ENCODE measurements around the gene BRINP2.
A peak's percentile ranks its signal among the peaks of the same experiment; 100 is the strongest.

The BRINP2 gene

GRCh38 chr1:177171536-177172123, 872 bp downstream of the BRINP2 start:
- DNase-seq, result no peak

DNA sequence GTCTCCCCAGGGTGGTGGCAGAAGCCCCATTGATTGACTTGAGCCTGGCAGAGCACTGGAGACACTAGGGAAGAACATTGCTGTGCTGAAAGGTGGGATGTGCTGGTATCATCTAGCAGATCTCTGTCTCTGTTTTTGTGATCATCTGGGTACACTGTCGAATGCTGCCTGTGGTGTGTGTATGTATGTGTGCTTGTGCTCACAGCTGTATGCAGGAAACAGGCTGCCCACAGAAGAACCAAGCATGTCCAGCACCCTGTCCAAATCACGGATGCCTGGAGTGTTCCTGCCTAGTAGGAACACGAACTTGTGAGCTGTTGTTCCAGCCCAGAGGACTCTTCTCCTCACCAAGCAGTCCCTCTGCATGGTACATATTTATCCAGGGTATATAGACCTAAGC, 1.5 kb downstream of the BRINP2 start:
- DNase-seq, result no peak

GRCh38 chr1:177172866-177173265, 2.1 kb downstream of the BRINP2 start:
- no peak for DNase-seq

GRCh38 chr1:177173976-177174375, 3.2 kb downstream of the BRINP2 start:
- no peak for DNase-seq

GRCh38 chr1:177174921-177175634, 4.3 kb downstream of the BRINP2 start:
- DNase-seq, result no peak

- DNase-seq, result no peak
These were observed 10.5 kb downstream of the BRINP2 start for GRCh38 chr1:177181280-177181630.

- peak; percentile 1 for DNase-seq
These were observed 11.0 kb downstream of the BRINP2 start for GRCh38 chr1:177181631-177182291.

DNA sequence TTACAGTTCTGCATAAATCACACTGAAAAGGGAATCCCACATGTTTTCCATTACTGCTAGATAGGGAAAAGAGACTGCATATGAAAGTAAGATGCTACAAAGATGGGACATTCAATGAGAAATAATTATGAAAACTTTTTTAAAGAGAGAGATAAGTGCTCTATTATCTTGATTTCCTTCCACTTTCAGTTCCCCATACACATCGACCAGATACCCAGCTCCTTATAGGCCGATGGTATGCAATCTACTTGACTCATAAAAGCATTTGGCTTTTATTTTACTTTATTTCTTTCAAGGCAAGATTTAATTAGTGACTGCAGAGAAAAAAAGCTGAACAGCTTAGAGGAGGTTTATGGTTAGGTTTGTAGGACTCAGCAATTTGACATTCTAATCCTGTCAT, 13.1 kb downstream of the BRINP2 start:
- DNase-seq, result no peak

GRCh38 chr1:177185209-177185608, 14.5 kb downstream of the BRINP2 start:
- DNase-seq, result no peak

- no peak for DNase-seq
These were observed 15.9 kb downstream of the BRINP2 start for GRCh38 chr1:177186639-177187038.

- DNase-seq, result no peak
These were observed 19.7 kb downstream of the BRINP2 start for GRCh38 chr1:177190308-177190970.

- DNase-seq, result no peak
These were observed 27.5 kb downstream of the BRINP2 start for GRCh38 chr1:177198243-177198642.

DNA sequence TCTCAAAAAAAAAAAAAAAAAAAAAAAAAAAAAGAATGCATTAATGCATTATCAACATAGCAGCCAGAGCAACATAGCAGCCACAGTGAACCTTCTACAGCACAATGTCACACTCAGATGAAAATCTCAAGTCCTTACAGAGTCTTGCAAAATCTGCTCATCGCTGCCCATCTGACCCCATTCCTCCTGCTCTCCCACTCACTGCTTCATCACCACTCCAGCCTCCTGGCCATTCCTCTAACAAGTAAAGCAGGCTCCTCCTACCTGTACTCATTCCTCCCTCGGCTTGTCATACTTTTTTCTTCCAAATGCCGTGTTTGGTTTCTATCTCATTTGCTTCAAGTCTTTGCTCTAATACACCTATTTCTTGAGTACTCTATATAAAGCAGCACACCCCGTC, 29.5 kb downstream of the BRINP2 start:
- no peak for DNase-seq

DNA sequence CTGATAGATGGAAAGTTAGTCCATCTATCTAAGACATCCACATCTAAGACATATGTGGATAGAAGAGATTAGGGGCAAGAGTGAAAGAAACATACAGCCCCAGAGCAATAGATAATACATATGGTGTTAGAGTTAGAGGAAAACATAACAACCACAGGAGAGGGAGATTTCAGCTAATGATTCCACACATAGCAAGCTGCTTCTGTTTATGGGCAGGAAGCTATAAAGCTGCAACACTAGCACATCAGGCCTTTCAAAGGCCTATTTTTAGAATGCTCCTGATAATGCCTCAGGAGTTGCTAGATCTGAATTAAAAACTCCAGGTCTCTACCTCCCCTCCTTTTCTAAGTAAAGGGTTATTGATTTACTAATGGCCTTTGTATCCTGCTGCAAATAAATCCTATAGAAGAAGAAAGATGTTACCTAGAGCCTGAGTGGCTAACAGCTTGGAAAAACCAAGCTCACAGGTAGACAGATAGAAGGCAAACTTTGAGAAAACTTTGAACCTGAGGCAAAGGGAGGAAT, 36.1 kb downstream of the BRINP2 start:
- DNase-seq, result no peak

DNA sequence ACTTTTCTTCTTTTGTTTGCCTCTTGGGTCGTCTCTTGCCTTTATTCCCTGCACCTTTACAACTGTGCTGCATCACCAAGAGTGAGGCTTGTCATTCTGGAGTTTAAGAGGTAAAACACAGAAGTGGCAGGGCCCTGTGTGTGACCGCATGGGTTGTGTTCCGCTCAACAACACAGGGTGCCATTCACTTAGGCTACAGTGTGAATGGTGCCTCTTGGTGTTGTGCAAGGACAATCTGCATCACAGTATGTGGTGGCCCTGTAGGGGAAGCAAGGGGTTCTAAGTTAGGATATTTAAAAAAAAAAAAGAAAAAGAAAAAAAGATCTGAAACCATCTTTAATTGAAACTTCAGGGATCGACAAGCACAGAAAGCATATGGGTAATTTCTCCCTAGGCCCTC, 38.2 kb downstream of the BRINP2 start:
- DNase-seq, result no peak

GRCh38 chr1:177209357-177209756, 38.6 kb downstream of the BRINP2 start:
- DNase-seq, result no peak

DNA sequence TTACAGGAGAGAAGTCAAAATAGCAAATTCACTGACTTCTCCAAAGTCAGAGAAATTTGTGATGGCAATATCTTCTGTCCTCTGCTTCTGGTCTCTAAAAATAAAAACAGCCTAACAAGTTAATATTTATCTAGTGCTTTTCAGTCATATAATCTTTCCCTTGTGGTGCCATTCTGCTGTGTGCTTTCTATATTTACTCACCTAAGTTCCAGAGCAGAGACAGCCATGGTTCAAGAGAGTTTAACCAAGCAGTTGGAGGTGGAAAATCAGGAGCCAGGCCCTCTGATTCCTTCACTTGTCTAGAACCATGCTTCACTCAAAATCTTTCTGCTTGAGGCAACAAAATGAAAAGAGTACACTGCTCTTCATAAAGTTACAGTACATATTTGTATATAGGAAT, 39.3 kb downstream of the BRINP2 start:
- DNase-seq, result no peak

GRCh38 chr1:177211231-177211630, 40.5 kb downstream of the BRINP2 start:
- DNase-seq, result no peak

DNA sequence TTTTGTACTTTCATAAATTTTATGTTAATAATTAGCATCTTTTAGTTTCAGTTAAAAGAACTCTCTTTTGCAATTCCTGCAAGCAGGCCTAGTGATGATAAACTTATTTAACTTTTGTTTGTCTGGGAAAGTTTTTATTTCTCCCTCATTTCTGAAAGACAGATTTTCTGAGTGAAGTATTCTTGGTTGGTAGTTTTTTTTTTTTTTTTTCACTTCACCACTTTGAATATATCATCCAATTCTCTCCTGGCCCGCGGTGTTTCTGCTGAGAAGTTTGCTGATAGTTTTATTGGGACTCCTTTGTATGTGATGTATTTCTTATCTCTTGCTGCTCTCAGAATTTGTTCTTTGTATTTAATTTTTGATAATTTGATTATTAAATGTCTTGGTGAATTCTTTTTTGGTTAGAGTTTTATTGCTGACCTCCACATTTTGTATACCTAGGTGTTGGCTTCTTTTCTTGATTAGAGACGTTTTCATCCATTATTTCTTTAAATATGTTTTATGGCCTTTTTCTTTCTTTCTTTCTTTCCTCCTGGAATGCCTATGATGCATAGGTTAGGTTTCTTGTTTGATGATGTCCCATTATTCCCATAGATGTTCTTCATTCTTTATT, 45.9 kb downstream of the BRINP2 start:
- DNase-seq, result no peak

DNA sequence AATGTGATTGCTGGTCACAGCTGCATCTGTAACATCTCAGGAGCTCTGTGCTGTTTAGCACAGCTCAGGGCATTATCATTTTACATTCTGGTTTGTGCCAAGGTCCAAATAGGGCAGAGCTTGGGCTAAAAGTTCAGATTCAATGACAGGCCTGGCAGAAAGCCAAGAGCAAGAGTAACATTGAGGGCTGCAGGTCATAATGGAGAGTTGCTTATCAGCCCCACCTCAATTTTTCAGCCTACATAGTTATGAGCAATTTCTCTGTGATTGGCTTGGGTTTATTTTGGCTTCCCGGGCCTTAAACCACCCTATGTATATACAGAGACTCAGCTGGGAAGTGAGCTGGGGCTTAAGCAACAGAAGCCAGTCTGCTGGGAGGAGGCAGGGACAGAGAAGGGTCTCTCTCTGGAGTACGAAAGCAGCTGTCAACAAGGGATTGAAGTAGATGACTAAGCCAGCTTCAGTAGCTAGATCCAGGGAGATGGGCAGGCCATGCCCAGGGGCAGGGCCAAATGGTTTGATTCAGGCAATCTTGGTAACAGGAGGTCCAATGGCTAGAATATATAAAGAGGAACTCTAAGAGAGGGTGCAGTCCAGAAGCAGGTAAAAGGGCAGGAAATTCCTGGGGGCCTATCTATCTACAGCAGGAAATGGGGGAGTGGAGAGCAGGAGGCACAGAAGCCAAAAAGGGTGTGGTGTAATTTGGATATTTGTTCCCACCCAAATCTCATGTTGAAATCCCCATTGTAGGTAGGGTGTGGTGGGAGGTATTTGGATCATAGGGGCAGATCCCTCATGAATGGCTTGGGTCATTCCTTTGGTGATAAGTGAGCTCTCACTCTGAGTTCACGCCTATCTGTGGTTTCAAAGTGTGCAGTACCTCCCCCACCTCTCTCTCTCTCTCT, 49.0 kb downstream of the BRINP2 start:
- DNase-seq, result no peak

DNA sequence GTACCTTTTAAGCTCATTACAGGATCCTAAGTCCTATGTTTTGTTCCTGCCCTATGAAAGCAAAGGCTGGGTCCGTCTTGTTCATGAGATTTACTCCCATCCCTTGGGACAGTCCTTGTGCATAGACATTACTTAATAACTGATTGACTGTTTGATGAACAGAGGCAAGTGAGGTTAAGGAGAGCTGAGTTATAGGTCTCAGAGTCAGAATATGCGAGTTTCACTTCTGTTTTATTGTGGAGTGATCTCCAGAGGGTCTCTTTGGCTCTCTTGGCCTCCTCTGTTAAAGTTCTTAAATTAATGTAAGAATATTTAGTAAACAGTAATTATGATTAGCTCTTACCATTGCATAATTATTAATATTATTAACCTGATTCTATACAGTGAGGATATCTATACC, 52.6 kb downstream of the BRINP2 start:
- DNase-seq, result no peak
